HFFc6 (cell line): Measurements from ENCODE around the gene ARFIP2. TPM values are rescaled to one million over a fixed set of nuclear protein-coding genes. Genes with fewer than 3 reads are reported as not detected.

Experiments used
- DNase-seq: peaks from one replicate; pipeline ENCODE4 v3.0.0-alpha.2; 2018
- H3K27ac Mint-ChIP-seq: 2 replicates; pipeline ENCODE4 v1.8.0; 2020; ENCODE audit warnings: mild to moderate bottlenecking, mixed read lengths
- H3K27me3 Mint-ChIP-seq: 2 replicates; pipeline ENCODE4 v1.8.0; 2021; ENCODE audit warnings: mild to moderate bottlenecking, moderate library complexity, mixed read lengths; ENCODE audit not compliant: insufficient read depth
- H3K36me3 Mint-ChIP-seq: 2 replicates; pipeline ENCODE4 v1.8.0; 2021; ENCODE audit warnings: low read depth, mixed read lengths
- H3K4me1 Mint-ChIP-seq: 2 replicates; pipeline ENCODE4 v1.8.0; 2020; ENCODE audit warnings: low read depth, mixed read lengths
- H3K4me3 Mint-ChIP-seq: 2 replicates; pipeline ENCODE4 v1.8.0; 2020; ENCODE audit warnings: mild to moderate bottlenecking, moderate library complexity, mixed read lengths
- H3K9me3 Mint-ChIP-seq: 2 replicates; pipeline ENCODE4 v1.8.0; 2020; ENCODE audit warnings: mild to moderate bottlenecking, mixed read lengths
- CTCF ChIP-seq: fragments of 200-600 bp; sonication (generic); IDR thresholded peaks from 2 replicates; pipeline ENCODE4 v1.5.0; 2021; ENCODE audit warnings: antibody characterized with exemption, mild to moderate bottlenecking
- total RNA-seq, 6 experiments: library from RNA; stranded (reverse); fragmentation: NEBNext Ultra II Directional; extraction: Animal tissue kit (Norgen Biotek cat#: 25700); gene quantifications; 2 replicates in 1 of 6; 3 replicates in 5 of 6; pipeline ENCODE4 v1.2.3, GENCODE V29; 2021

The ARFIP2 gene
- total RNA-seq, 6 experiments from 2014 or later = 60.9 to 72.4 (median 67.7) TPM

GRCh38 chr11:6488821-6489220 is 7.7 kb upstream of the ARFIP2 start:
- Mint-ChIP-seq H3K4me1 (no peaks in the 10 kb centered on the region), H3K4me3 (no peak overlapping the region), H3K27ac (no peak overlapping the region), H3K27me3 (peaks cover 3% of the 10 kb centered on the region; the same call in 1 of the 2 replicates), H3K36me3 (peaks cover 4% of the 10 kb centered on the region), H3K9me3 (no peaks in the 10 kb centered on the region)
- no peak for TF ChIP-seq CTCF
- no peak for DNase-seq

- Mint-ChIP-seq H3K4me1 (peaks cover 3% of the 10 kb centered on the region), H3K27ac (no peak overlapping the region), H3K4me3 (no peak overlapping the region), H3K36me3 (peaks cover 8% of the 10 kb centered on the region), H3K27me3 (peaks cover 3% of the 10 kb centered on the region; the same call in 1 of the 2 replicates), H3K9me3 (no peaks in the 10 kb centered on the region)
- no peak for DNase-seq
- TF ChIP-seq CTCF = no peak
Measured at GRCh38 chr11:6488342-6488741, 7.2 kb upstream of the ARFIP2 start.

- Mint-ChIP-seq H3K4me1 (peaks cover 15% of the 10 kb centered on the region), H3K4me3 (no peak overlapping the region), H3K9me3 (no peaks in the 10 kb centered on the region), H3K27me3 (peaks cover 3% of the 10 kb centered on the region; the same call in 1 of the 2 replicates), H3K27ac (no peak overlapping the region), H3K36me3 (peaks cover 22% of the 10 kb centered on the region)
- DNase-seq = no peak
- no peak for TF ChIP-seq CTCF
Measured at GRCh38 chr11:6486938-6487337, 5.8 kb upstream of the ARFIP2 start.

- Mint-ChIP-seq H3K4me3 (no peak overlapping the region), H3K4me1 (peaks cover 15% of the 10 kb centered on the region), H3K9me3 (no peaks in the 10 kb centered on the region), H3K36me3 (peaks cover 23% of the 10 kb centered on the region), H3K27me3 (peaks cover 3% of the 10 kb centered on the region; the same call in 1 of the 2 replicates), H3K27ac (no peak overlapping the region)
- no peak for DNase-seq
- no peak for TF ChIP-seq CTCF
Measured at GRCh38 chr11:6486256-6486655, 5.1 kb upstream of the ARFIP2 start.

GRCh38 chr11:6485661-6486060 is 4.5 kb upstream of the ARFIP2 start:
- peaks cover 28% of the 10 kb centered on the region for H3K36me3 Mint-ChIP-seq
- no peaks in the 10 kb centered on the region for H3K9me3 Mint-ChIP-seq
- H3K27me3 Mint-ChIP-seq = peaks cover 6% of the 10 kb centered on the region; the same call in 1 of the 2 replicates
- TF ChIP-seq CTCF = no peak
- H3K4me1 Mint-ChIP-seq = peaks cover 17% of the 10 kb centered on the region
- H3K4me3 Mint-ChIP-seq = no peak overlapping the region
- no peak overlapping the region for H3K27ac Mint-ChIP-seq
- no peak for DNase-seq

- H3K27me3 Mint-ChIP-seq = peaks cover 3% of the 10 kb centered on the region; the same call in 1 of the 2 replicates
- DNase-seq = no peak
- H3K4me1 Mint-ChIP-seq = peaks cover 36% of the 10 kb centered on the region
- H3K36me3 Mint-ChIP-seq = peaks cover 43% of the 10 kb centered on the region
- TF ChIP-seq CTCF = no peak
- no peaks in the 10 kb centered on the region for H3K9me3 Mint-ChIP-seq
- peak overlapping the region; percentile 98 for H3K27ac Mint-ChIP-seq
- peak overlapping the region; percentile 98 for H3K4me3 Mint-ChIP-seq
Measured at GRCh38 chr11:6483015-6483414, 1.9 kb upstream of the ARFIP2 start.
